Right lobe of liver (tissue), 6 donors: ENCODE data around the gene HSPA12A. TPM values are rescaled to one million over a fixed set of nuclear protein-coding genes. Genes with fewer than 3 reads are reported as not detected.

Experiments
- ATAC-seq, 4 donors: fragments of 200-7000 bp; cut with Tn5 transposase; one replicate each; pipeline ENCODE4 v1.9.1; 2020; ENCODE audit warnings: mild to moderate bottlenecking in 4 of 4, moderate library complexity in 4 of 4
- DNase-seq, 3 donors: peaks; one replicate each; pipeline ENCODE4 v3.0.0-alpha.2; 2020
- H3K27ac ChIP-seq, 3 donors: fragments of 200-600 bp; one replicate each; pipeline ENCODE4 v1.8.0; 2022
- H3K27me3 ChIP-seq, 2 donors: fragments of 200-600 bp; one replicate each; pipeline ENCODE4 v1.8.0; 2022
- H3K36me3 ChIP-seq, 4 donors: fragments of 200-600 bp; sonication (generic) in 1 of 4; one replicate each; pipeline versions ENCODE4 v1.5.1 to v1.8.0; 2017 to 2022; ENCODE audit warnings: control low read depth in 1 of 4
- H3K4me1 ChIP-seq, 4 donors: fragments of 200-600 bp; sonication (generic) in 1 of 4; one replicate each; pipeline versions ENCODE4 v1.5.1 to v1.8.0; 2017 to 2022; ENCODE audit warnings: control low read depth in 1 of 4
- H3K4me3 ChIP-seq, 3 donors: fragments of 200-600 bp; one replicate each; pipeline ENCODE4 v1.8.0; 2022
- H3K9me3 ChIP-seq, 4 donors: fragments of 200-600 bp; sonication (generic) in 1 of 4; one replicate each; pipeline versions ENCODE4 v1.5.1 to v1.8.0; 2017 to 2022; ENCODE audit warnings: control low read depth in 1 of 4
- POLR2A ChIP-seq: fragments of 450-650 bp; IDR thresholded peaks from one replicate; pipeline ENCODE4 v1.6.1; 2017; ENCODE audit warnings: antibody characterized with exemption, mild to moderate bottlenecking
- WGBS: methylation state at CpG from one replicate; pipeline ENCODE4 v1.1.6; 2018; ENCODE audit warnings: low coverage, low lambda C conversion rate; ENCODE audit not compliant: insufficient coverage; ENCODE audit errors: missing lambda C conversion rate; 5-methylcytosine and 5-hydroxymethylcytosine counted together
- intact Hi-C, 2 donors: fragments of 100-400 bp; cut with DNase I; formaldehyde crosslinking; loops; one replicate each; pipeline versions ENCODE4 v1.11.2 to v1.14.1; 2022
- total RNA-seq, 6 experiments: library from RNA; depleted of rRNA in 2 of 6; stranded (reverse); fragments of >200 nt in 2 of 6; fragmentation: NEBNext Ultra II Directional in 3 of 6; extraction: Animal tissue kit (Norgen Biotek cat#: 25700) in 3 of 6; gene quantifications; one replicate each; pipeline versions ENCODE4 v1.1.0 to v1.2.4, GENCODE V29; 2016 to 2023
- TF ChIP-seq, protein P1 (sequence below), 4 donors: fragments of 200-600 bp in 3 of 4; fragments of 450-650 bp in 1 of 4; IDR thresholded peaks; one replicate each; pipeline versions ENCODE4 v1.5.1 to v1.8.0; 2016 to 2022; ENCODE audit warnings: antibody characterized with exemption in 4 of 4, mild to moderate bottlenecking in 2 of 4
- donor health status: DM: no; HTN: yes; CAD: no.
- donor health status: DM: no; HTN: no; CAD: no.
- donor health status: DM: no; HTN: no; CAD: no.
- donor health status: DM: no; HTN: yes; CAD: no.
- donor health status: DM: no; HTN: yes; CAD: no.

Gene HSPA12A
- total RNA-seq, 6 experiments from 2014 or later = 2.3 to 4.2 (median 2.9) TPM

DNA sequence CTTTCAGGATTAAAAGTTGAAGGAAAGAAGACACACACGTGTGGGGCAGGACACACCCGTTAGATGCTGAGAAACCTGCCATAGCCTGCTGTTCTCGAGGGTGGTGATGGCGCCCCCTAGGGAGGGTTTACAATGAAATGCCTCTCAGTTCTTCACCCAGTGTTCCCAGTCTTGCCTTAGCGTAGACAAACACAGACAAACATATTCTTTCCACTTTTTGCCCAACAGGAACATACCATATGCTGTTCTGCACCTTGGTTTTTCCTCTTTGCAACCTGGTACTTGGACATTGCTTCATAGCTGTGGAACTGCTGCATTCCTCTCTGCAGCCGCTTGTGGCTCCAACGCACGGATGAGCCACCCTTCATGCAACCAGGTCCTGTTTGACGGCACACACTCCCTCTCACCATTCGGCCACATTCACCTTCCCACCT lies 23.3 kb upstream of the HSPA12A start:
- Histone ChIP-seq H3K27me3 (no peaks in the 10 kb centered on the region), H3K9me3 (no peaks in the 10 kb centered on the region), H3K27ac (no peak overlapping the region), H3K4me3 (no peak overlapping the region), H3K36me3 (no peaks in the 10 kb centered on the region), H3K4me1 (peaks cover 0 to 9% (median 0%) of the 10 kb centered on the region in 4 donors)
- 69% methylated on average over 9 of the region's 10 CpGs for WGBS
- intact Hi-C loops = no loop called here
- no peak for DNase-seq
- TF ChIP-seq, protein P1, sequence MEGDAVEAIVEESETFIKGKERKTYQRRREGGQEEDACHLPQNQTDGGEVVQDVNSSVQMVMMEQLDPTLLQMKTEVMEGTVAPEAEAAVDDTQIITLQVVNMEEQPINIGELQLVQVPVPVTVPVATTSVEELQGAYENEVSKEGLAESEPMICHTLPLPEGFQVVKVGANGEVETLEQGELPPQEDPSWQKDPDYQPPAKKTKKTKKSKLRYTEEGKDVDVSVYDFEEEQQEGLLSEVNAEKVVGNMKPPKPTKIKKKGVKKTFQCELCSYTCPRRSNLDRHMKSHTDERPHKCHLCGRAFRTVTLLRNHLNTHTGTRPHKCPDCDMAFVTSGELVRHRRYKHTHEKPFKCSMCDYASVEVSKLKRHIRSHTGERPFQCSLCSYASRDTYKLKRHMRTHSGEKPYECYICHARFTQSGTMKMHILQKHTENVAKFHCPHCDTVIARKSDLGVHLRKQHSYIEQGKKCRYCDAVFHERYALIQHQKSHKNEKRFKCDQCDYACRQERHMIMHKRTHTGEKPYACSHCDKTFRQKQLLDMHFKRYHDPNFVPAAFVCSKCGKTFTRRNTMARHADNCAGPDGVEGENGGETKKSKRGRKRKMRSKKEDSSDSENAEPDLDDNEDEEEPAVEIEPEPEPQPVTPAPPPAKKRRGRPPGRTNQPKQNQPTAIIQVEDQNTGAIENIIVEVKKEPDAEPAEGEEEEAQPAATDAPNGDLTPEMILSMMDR (IDR thresholded peaks at IDR 0.05) = peak in 2 of 4 donors; percentile 13 to 16
- TF ChIP-seq POLR2A = no peak
- no peak for ATAC-seq

DNA sequence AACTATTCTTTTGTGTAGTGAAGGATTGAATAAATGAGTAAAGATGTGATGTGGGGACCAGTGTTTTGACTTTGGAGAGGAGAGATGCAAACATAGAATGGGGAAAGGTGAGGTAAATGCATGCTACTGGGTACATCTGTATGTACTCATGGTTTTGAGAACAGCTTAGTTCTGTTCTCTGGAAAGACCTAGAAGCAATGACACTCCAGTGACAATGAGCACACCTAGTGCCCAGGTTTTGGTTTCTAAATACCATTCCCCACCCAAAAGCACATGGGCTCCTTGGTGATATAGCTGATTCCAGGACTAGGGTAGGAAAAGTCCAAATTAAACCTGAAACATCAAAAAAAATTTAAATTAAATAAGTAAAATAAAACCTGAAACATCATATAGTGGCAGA lies 22.6 kb upstream of the HSPA12A start:
- Histone ChIP-seq H3K4me3 (no peak overlapping the region), H3K27ac (no peak overlapping the region), H3K4me1 (peaks cover 0 to 9% (median 0%) of the 10 kb centered on the region in 4 donors), H3K27me3 (no peaks in the 10 kb centered on the region), H3K36me3 (no peaks in the 10 kb centered on the region), H3K9me3 (no peaks in the 10 kb centered on the region)
- ATAC-seq (no peak), DNase-seq (no peak)
- intact Hi-C loops = no loop called here
- TF ChIP-seq, protein P1 (IDR thresholded peaks at IDR 0.05) = no peak
- TF ChIP-seq POLR2A = no peak

DNA sequence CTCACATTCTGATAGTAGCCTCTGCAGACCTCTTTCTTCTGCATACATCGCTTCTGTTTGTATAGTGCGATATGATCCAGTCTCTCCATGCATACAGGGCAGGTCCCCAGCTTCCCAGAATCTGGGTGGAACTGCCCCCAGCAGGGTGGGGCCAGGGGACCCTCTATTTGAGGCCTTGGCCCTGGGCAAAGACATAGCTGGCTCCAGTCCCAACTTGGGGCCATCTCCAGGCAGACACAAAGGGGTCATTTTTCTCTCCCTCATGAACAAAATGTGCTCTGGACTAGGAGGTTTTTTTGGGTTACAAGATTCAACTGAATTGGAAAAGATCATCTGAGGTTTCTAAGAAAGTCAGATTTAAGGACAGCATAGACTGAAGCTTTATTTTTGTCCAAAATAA lies 21.1 kb upstream of the HSPA12A start:
- intact Hi-C loops = no loop called here

DNA sequence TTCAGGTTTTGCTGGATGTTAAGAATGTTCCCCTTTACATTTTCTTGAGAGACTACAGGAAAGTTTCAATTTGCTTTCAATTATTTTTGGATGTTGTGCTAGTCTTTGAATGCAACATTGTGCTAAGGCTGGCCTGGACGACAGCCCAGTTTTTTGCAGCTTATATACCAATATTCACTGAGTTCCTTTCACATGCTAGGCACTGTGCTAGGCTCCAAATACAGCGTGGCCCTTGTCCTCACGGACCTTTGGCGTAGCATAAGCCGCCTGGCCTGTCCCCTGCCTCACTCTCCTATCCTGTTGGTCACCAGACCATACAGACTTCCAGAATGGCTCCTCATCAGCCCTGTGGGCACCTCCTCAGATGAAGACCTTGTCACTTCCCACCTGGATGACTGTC lies 19.5 kb upstream of the HSPA12A start:
- Histone ChIP-seq H3K27ac (no peak overlapping the region), H3K36me3 (no peaks in the 10 kb centered on the region), H3K27me3 (no peaks in the 10 kb centered on the region), H3K4me1 (peaks cover 0 to 7% (median 0%) of the 10 kb centered on the region in 4 donors), H3K9me3 (no peaks in the 10 kb centered on the region), H3K4me3 (no peak overlapping the region)
- ATAC-seq (no peak), DNase-seq (no peak)
- 69% methylated on average over 2 of the region's 5 CpGs for WGBS
- intact Hi-C loops = no loop called here
- TF ChIP-seq, protein P1 (IDR thresholded peaks at IDR 0.05) = no peak

More for the DNA sequence above, 21.1 kb upstream of the HSPA12A start:
- 95% methylated on average over 2 of the region's 2 CpGs for WGBS
- H3K27ac ChIP-seq = no peak overlapping the region
- ATAC-seq (no peak), DNase-seq (no peak)
- H3K36me3 ChIP-seq = no peaks in the 10 kb centered on the region
- H3K27me3 ChIP-seq = no peaks in the 10 kb centered on the region
- TF ChIP-seq, protein P1 (IDR thresholded peaks at IDR 0.05) = no peak
- TF ChIP-seq POLR2A = no peak
- H3K4me3 ChIP-seq = no peak overlapping the region
- no peaks in the 10 kb centered on the region for H3K9me3 ChIP-seq
- H3K4me1 ChIP-seq = peaks cover 0 to 9% (median 0%) of the 10 kb centered on the region in 4 donors

DNA sequence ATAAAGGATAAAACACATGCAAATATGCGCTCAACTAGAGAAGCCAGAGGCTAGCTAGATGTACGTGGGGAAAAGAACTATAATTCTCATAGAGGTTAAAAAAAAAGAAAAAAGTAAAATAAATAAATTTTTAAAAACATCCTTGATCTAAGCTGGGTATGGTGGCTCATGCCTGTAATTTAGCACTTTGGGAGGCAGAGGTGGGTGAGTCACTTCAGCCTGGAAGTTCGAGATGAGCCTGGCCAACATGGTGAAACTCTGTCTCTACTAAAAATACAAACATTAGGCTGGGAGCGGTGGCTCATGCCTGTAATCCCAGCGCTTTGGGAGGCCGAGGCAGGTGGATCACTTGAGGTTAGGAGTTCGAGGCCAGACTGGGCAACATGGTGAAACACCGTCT lies 18.6 kb upstream of the HSPA12A start:
- no peak for DNase-seq
- H3K36me3 ChIP-seq = no peaks in the 10 kb centered on the region
- no peak for TF ChIP-seq POLR2A
- TF ChIP-seq, protein P1 (IDR thresholded peaks at IDR 0.05) = no peak
- H3K4me1 ChIP-seq = no peaks in the 10 kb centered on the region
- 65% methylated on average over 7 of the region's 8 CpGs for WGBS
- no peak overlapping the region for H3K27ac ChIP-seq
- intact Hi-C loops = no loop called here
- no peak for ATAC-seq
- no peak overlapping the region for H3K4me3 ChIP-seq
- H3K27me3 ChIP-seq = no peaks in the 10 kb centered on the region
- H3K9me3 ChIP-seq = no peaks in the 10 kb centered on the region
